ENCODE data around the gene USP44. TPM values are rescaled to one million over a fixed set of nuclear protein-coding genes. Genes with fewer than 3 reads are reported as not detected.

The USP44 gene
- total RNA-seq, 2 donors from 2014 or later = 2.8 to 3.1 TPM

DNA sequence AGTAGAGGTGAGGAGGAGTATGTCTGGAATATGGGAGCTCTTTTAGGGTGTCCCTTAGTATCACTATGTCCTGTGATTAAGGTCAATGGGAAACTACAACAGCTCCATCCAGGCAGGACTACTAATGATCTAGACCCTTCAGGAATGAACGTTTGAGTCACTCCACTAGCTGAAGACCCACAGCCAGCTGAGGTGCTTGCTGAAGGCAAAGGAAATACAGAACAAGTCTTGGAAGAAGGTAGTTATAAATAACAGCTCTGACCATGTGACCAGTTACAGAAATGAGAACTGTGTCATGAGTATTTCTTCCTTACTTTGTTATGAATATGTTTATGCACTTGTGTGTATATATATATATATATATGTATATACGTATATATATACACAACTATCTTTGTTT is 40.5 kb upstream of the USP44 start:
- WGBS = 67% methylated on average over 2 of the region's 2 CpGs
- Histone ChIP-seq H3K36me3 (no peaks in the 10 kb centered on the region), H3K4me1 (replicated peaks) (no peaks in the 10 kb centered on the region), H3K27ac (no peak overlapping the region), H3K4me3 (no peak overlapping the region), H3K27me3 (replicated peaks; ENCODE audit: insufficient read depth) (no peaks in the 10 kb centered on the region), H3K9me3 (no peaks in the 10 kb centered on the region)
- TF ChIP-seq, protein P1, sequence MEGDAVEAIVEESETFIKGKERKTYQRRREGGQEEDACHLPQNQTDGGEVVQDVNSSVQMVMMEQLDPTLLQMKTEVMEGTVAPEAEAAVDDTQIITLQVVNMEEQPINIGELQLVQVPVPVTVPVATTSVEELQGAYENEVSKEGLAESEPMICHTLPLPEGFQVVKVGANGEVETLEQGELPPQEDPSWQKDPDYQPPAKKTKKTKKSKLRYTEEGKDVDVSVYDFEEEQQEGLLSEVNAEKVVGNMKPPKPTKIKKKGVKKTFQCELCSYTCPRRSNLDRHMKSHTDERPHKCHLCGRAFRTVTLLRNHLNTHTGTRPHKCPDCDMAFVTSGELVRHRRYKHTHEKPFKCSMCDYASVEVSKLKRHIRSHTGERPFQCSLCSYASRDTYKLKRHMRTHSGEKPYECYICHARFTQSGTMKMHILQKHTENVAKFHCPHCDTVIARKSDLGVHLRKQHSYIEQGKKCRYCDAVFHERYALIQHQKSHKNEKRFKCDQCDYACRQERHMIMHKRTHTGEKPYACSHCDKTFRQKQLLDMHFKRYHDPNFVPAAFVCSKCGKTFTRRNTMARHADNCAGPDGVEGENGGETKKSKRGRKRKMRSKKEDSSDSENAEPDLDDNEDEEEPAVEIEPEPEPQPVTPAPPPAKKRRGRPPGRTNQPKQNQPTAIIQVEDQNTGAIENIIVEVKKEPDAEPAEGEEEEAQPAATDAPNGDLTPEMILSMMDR (IDR thresholded peaks at IDR 0.05) = no peak
- TF ChIP-seq POLR2A (IDR thresholded peaks at IDR 0.05) (no peak), POLR2AphosphoS5 (IDR thresholded peaks at IDR 0.05) (no peak)
- intact Hi-C loops (cut with DNase I) = no loop called here
- no peak for DNase-seq (ENCODE audit: low spot score)

DNA sequence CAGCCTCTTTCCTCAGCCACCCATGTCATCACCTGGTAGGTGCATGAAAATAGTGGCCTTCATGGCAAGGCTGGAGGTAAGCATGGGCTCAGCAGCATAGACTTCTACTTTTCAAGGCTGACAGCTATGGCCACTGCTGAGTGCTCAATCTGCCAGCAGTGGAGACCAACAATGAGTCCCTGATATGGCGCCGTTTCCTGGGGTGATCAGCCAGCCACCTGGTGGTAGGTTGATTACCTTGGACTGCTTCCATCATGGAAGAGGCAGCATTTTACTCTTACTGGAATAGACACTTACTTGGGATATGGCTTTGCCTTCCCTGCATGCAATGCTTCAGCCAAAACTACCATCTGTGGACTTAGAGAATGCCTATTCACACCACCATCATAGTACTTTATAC is 39.5 kb upstream of the USP44 start:
- Histone ChIP-seq H3K27me3 (replicated peaks; ENCODE audit: insufficient read depth) (no peaks in the 10 kb centered on the region), H3K36me3 (no peaks in the 10 kb centered on the region), H3K4me1 (replicated peaks) (no peaks in the 10 kb centered on the region), H3K27ac (no peak overlapping the region), H3K4me3 (no peak overlapping the region), H3K9me3 (no peaks in the 10 kb centered on the region)
- DNase-seq (ENCODE audit: low spot score) = no peak
- intact Hi-C loops (cut with DNase I) = no loop called here
- 96% methylated on average over 2 of the region's 2 CpGs for WGBS
- TF ChIP-seq POLR2A (IDR thresholded peaks at IDR 0.05) (no peak), POLR2AphosphoS5 (IDR thresholded peaks at IDR 0.05) (no peak)
- TF ChIP-seq, protein P1 (IDR thresholded peaks at IDR 0.05) = no peak

DNA sequence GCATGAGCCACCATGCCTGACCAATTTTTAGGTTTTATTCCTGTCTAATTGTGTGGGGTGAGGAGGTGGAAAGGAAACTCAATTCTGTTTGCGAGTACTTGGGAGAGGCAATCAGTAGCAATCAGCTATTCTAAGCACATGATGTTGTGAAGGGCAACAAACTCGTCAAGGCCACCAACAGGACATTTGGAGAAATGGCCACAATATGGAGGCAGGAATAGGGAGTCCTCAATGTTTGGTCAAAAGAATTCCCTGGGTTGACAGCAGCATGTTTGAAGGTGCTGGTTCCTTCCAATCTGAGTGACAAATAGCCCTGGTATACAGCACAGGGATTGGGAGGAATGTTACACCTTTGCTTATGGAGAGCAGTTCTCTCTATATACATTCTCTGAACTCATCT is 32.7 kb upstream of the USP44 start:
- WGBS = 93% methylated on average over 2 of the region's 2 CpGs
- no peaks in the 10 kb centered on the region for H3K36me3 ChIP-seq
- intact Hi-C loops (cut with DNase I) = loop anchor here (2.0 kb wide), 1 partner anchor 231 kb away; no protein-coding TSS in a partner anchor

DNA sequence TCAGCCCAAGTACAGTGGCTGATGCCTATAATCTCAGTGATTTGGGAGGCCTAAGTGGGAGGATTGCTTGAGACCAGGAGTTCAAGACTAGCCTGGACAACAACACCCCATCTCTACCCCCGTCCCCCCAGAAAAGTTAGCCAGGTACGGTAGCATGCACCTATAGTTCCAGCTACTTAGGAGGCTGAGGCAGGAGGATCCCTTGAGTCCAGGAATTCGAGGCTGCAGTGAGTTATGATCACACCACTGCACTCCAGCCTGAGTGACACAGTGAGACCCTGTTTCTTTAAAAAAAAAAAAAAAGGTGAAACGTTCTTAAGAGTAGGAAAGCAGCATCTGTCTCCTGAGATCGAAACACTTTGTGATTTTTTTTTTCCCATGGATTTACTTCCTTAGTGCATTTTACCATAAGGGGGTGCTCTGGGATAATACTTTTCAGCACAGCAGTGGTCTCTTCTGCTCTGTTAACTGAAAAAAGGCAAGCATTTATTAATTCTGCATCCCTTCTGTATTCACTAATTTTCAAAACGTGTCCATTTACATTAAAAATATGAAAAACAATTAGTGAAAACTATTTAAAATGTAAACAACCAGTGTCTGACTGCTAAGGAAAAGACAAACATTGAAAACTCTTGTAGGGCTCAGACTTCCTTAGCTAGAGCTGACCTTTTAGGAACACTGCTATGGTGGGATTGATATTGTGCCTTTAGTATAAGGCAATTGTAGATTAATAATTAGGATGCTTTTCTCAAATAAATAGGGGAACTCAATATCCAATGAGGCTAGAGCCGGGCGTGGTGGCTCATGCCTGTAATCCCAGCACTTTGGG is 31.2 kb upstream of the USP44 start:
- Histone ChIP-seq H3K9me3 (no peaks in the 10 kb centered on the region), H3K36me3 (no peaks in the 10 kb centered on the region), H3K4me3 (no peak overlapping the region), H3K27me3 (replicated peaks; ENCODE audit: insufficient read depth) (no peaks in the 10 kb centered on the region), H3K27ac (no peak overlapping the region), H3K4me1 (replicated peaks) (no peaks in the 10 kb centered on the region)
- intact Hi-C loops (cut with DNase I) = loop anchor here (2.0 kb wide), 1 partner anchor 232 kb away; no protein-coding TSS in a partner anchor
- TF ChIP-seq, protein P1 (IDR thresholded peaks at IDR 0.05) = peak in 3 of 4 experiments; percentile 32 to 60 (median 52)
- TF ChIP-seq POLR2A (IDR thresholded peaks at IDR 0.05) = no peak
- WGBS = 54% methylated on average over 8 of the region's 8 CpGs
- no peak for DNase-seq (ENCODE audit: low spot score)

More for the DNA sequence above, 32.7 kb upstream of the USP44 start:
- TF ChIP-seq, protein P1 (IDR thresholded peaks at IDR 0.05) = no peak
- TF ChIP-seq POLR2A (IDR thresholded peaks at IDR 0.05) (no peak), POLR2AphosphoS5 (IDR thresholded peaks at IDR 0.05) (no peak)
- Histone ChIP-seq H3K9me3 (no peaks in the 10 kb centered on the region), H3K27me3 (replicated peaks; ENCODE audit: insufficient read depth) (no peaks in the 10 kb centered on the region), H3K4me1 (replicated peaks) (no peaks in the 10 kb centered on the region), H3K4me3 (no peak overlapping the region), H3K27ac (no peak overlapping the region)
- DNase-seq (ENCODE audit: low spot score) = no peak

DNA sequence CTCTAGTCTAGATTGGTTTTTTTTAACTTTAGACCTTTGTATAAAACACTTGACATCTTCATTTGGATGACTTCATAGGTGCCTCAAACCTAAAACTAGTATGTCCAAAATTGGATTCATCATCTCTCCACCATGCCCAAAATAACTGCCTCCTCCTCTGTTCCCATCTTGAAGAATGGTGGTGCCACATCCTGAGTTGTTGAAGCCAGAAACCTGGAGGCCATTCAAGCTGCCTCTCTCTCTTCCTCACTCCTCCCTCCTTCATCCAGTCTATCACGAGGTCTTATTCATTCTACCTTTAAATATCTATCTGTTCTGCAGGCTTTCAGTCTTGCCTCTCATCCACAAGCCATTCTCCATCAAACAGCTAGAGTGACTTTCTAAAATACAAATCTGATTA is 26.5 kb upstream of the USP44 start:
- intact Hi-C loops (cut with DNase I) = no loop called here
- DNase-seq (ENCODE audit: low spot score) = no peak

More for the DNA sequence above, 26.5 kb upstream of the USP44 start:
- H3K27me3 ChIP-seq (replicated peaks; ENCODE audit: insufficient read depth) = no peaks in the 10 kb centered on the region
- TF ChIP-seq POLR2AphosphoS5 (IDR thresholded peaks at IDR 0.05) (no peak), POLR2A (IDR thresholded peaks at IDR 0.05) (no peak)
- TF ChIP-seq, protein P1 (IDR thresholded peaks at IDR 0.05) = no peak
- H3K27ac ChIP-seq = no peak overlapping the region
- H3K36me3 ChIP-seq = no peaks in the 10 kb centered on the region
- H3K4me1 ChIP-seq (replicated peaks) = no peaks in the 10 kb centered on the region
- WGBS = 92% methylated on average over 1 of the region's 1 CpG
- no peaks in the 10 kb centered on the region for H3K9me3 ChIP-seq
- no peak overlapping the region for H3K4me3 ChIP-seq

Data from prostate gland (tissue), 2 donors.